Stomach (tissue), 9 donors: ENCODE results near the gene SCYGR8. TPM values are rescaled to one million over a fixed set of nuclear protein-coding genes. Genes with fewer than 3 reads are reported as not detected.

Source experiments
- DNase-seq, 2 donors: peaks; one replicate each; pipeline versions ENCODE4 v3.0.0 to v3.0.0-alpha.2; 2013 to 2019
- H3K27ac ChIP-seq, 5 donors: fragments of 200-600 bp in 4 of 5; sonication (generic) in 4 of 5; one replicate each; pipeline ENCODE4 v1.5.1; 2013 to 2019; ENCODE audit warnings: mild to moderate bottlenecking in 1 of 5, moderate library complexity in 1 of 5
- H3K27me3 ChIP-seq, 3 donors: fragments of 200-600 bp; sonication (generic); one replicate each; pipeline ENCODE4 v1.5.1; 2017 to 2019; ENCODE audit warnings: mixed run types in 1 of 3
- H3K36me3 ChIP-seq, 4 donors: fragments of 200-600 bp; sonication (generic); 1 replicate in 3 of 4; 2 replicates in 1 of 4; pipeline ENCODE4 v1.5.1; 2016 to 2019
- H3K4me1 ChIP-seq, 4 donors: fragments of 200-600 bp; sonication (generic); one replicate each; pipeline ENCODE4 v1.5.1; 2016 to 2019
- H3K4me3 ChIP-seq, 4 donors: fragments of 200-600 bp; sonication (generic) in 3 of 4; one replicate each; pipeline ENCODE4 v1.5.1; 2016 to 2019; ENCODE audit warnings: mild to moderate bottlenecking in 1 of 4
- H3K9me3 ChIP-seq, 4 donors: fragments of 200-600 bp; sonication (generic); one replicate each; pipeline ENCODE4 v1.5.1; 2016 to 2019
- EP300 ChIP-seq: sonication (generic); formaldehyde crosslinking; IDR thresholded peaks from one replicate; pipeline ENCODE4 v1.6.1; 2017; ENCODE audit warnings: antibody characterized with exemption
- POLR2A ChIP-seq, 4 donors: fragments of 450-650 bp; IDR thresholded peaks; one replicate each; pipeline ENCODE4 v1.6.1; 2016; ENCODE audit warnings: antibody characterized with exemption in 4 of 4, control low read depth in 2 of 4, mild to moderate bottlenecking in 1 of 4, moderate library complexity in 1 of 4
- POLR2AphosphoS5 ChIP-seq, 3 donors: sonication (generic); formaldehyde crosslinking; IDR thresholded peaks; one replicate each; pipeline ENCODE4 v1.6.1; 2016; ENCODE audit warnings: antibody characterized with exemption in 3 of 3
- WGBS, 5 donors: extraction: QIAGEN DNeasy Blood & Tissue Kit in 3 of 5; methylation state at CpG; one replicate each; pipeline versions ENCODE4 v1.1.5 to v1.1.7; 2013 to 2018; 5-methylcytosine and 5-hydroxymethylcytosine counted together
- intact Hi-C: fragments of 100-400 bp; cut with DNase I; formaldehyde crosslinking; loops from one replicate; pipeline ENCODE4 v1.15.1; 2023; ENCODE audit warnings: low total_unique reads
- polyA plus RNA-seq, 3 donors: library from polyadenylated mRNA; stranded (reverse); fragments of 200-250 nt; gene quantifications; one replicate each; pipeline ENCODE4 v1.2.3, GENCODE V29; 2013
- total RNA-seq, 5 donors: library from RNA; depleted of rRNA; stranded (reverse); fragments of >200 nt; gene quantifications; one replicate each; pipeline versions ENCODE4 v1.1.0 to v1.2.3, GENCODE V29; 2014 to 2016
- TF ChIP-seq, protein P1 (sequence below), 7 experiments: fragments of 450-650 bp in 4 of 7; fragments of 200-600 bp in 3 of 7; sonication (generic) in 3 of 7; IDR thresholded peaks; one replicate each; pipeline ENCODE4 v1.5.1; 2016 to 2019; ENCODE audit warnings: antibody characterized with exemption in 7 of 7, control low read depth in 2 of 7, mild to moderate bottlenecking in 1 of 7
- donor health status: healthy with polysubstance abuse.
- donor health status: Bipolar disorder and iron deficiency.
- donor health status: healthy.

Gene SCYGR8
- total and polyA plus RNA-seq, 8 donors = not detected

DNA sequence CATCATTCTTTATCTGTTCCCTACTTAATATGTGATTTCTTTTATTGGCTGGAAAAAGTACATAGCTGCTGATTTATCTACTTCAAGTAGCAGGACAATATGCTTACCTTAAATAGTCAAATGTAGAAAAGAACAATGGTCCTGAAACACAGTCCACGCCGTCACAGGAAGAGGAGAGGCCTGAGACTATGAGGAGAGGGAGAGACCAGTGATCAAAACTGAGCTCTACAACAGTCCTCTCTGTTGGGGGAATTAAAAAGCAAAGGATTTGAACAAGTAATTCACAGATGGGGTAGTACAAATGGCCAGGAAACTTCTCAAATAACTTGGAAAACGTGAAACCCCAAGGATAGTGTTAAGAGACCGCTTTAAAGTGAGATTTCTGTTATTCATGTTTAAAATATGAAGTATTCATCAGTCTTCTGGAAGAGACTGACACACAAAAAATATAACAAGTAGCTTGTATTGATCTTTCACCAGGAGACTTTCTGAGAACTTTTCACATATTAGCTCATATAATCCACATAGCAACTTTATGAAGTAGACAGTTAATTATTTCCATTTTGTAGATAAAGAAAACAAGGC, 20.2 kb downstream of the SCYGR8 start:
- H3K27ac ChIP-seq = no peak overlapping the region
- intact Hi-C loops = loop anchor here (5.0 to 10.0 kb wide), 2 partner anchors 104 to 361 kb away; no protein-coding TSS in a partner anchor
- no peak for TF ChIP-seq POLR2AphosphoS5 (IDR thresholded peaks at IDR 0.05)
- TF ChIP-seq, protein P1, sequence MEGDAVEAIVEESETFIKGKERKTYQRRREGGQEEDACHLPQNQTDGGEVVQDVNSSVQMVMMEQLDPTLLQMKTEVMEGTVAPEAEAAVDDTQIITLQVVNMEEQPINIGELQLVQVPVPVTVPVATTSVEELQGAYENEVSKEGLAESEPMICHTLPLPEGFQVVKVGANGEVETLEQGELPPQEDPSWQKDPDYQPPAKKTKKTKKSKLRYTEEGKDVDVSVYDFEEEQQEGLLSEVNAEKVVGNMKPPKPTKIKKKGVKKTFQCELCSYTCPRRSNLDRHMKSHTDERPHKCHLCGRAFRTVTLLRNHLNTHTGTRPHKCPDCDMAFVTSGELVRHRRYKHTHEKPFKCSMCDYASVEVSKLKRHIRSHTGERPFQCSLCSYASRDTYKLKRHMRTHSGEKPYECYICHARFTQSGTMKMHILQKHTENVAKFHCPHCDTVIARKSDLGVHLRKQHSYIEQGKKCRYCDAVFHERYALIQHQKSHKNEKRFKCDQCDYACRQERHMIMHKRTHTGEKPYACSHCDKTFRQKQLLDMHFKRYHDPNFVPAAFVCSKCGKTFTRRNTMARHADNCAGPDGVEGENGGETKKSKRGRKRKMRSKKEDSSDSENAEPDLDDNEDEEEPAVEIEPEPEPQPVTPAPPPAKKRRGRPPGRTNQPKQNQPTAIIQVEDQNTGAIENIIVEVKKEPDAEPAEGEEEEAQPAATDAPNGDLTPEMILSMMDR (IDR thresholded peaks at IDR 0.05) = no peak
- TF ChIP-seq POLR2A (IDR thresholded peaks at IDR 0.05) = no peak
- TF ChIP-seq EP300 = no peak

DNA sequence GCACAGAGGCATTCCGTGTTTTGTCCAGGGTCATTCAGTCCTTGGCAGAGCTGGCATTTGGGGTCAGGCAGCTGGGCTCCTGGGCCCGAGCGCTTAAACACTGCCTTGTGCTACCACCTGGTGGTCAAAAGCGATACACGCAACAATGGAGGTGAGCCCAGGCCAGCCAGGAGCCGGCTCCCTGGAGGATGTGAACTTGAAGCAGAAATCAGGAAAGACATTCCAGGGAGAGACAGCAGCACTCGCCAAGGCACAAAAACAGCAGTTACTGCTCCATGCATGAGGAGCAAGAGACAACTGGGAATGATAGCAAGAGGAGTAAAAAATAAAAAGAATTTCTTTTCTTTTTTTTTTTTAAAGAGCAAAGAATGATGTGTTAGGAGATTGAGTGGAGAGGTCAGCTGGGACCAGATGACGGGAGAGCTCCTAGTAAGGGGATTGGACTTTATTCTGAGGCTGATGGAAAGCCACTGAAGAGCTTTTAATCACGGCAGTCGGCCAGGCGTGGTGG, 20.7 kb downstream of the SCYGR8 start:
- no peaks in the 10 kb centered on the region for H3K9me3 ChIP-seq
- peak; percentile 85 to 91 for DNase-seq
- TF ChIP-seq, protein P1 (IDR thresholded peaks at IDR 0.05) = peak in 5 of 7 experiments; percentile 80 to 88 (median 82)
- no peak for TF ChIP-seq EP300
- TF ChIP-seq POLR2AphosphoS5 (IDR thresholded peaks at IDR 0.05) = peak in 1 of 3 donors; percentile 66
- 19 to 28% (median 25%) methylated on average over 11 of the region's 11 CpGs for whole genome bisulfite sequencing, 5 donors
- H3K27ac ChIP-seq = no peak overlapping the region
- peaks cover 0 to 9% (median 4%) of the 10 kb centered on the region in 4 donors for H3K4me1 ChIP-seq
- no peak overlapping the region for H3K4me3 ChIP-seq
- H3K36me3 ChIP-seq = no peaks in the 10 kb centered on the region
- no peaks in the 10 kb centered on the region for H3K27me3 ChIP-seq
- intact Hi-C loops = loop anchor here (5.0 to 10.0 kb wide), 2 partner anchors 104 to 362 kb away; no protein-coding TSS in a partner anchor

More for the DNA sequence above, 20.2 kb downstream of the SCYGR8 start:
- no peak for DNase-seq
- H3K27me3 ChIP-seq = no peaks in the 10 kb centered on the region
- no peaks in the 10 kb centered on the region for H3K36me3 ChIP-seq
- H3K9me3 ChIP-seq = no peaks in the 10 kb centered on the region
- no peak overlapping the region for H3K4me3 ChIP-seq
- 28 to 50% (median 44%) methylated on average over 4 of the region's 4 CpGs for WGBS, 5 donors
- H3K4me1 ChIP-seq = peaks cover 0 to 9% (median 4%) of the 10 kb centered on the region in 4 donors

DNA sequence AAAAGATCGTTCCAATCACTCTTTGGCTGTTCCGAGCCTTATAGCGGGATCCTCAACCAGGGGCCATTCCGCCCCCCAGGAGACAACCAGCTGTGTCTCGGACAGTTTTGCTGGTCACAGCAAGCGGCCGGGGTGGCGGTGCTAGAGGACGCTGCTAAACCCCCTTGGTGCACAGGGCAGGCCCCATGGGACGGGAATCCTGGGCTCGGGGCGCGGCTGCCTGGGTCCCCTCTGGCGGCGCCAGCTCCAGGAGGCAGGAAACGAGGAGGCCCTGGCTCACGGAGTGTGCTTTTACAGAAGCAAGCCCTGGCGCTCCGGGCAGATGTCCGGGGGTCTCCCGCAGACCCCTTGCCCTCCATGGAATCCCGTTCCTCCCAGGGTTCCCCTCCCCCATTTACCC, 22.1 kb downstream of the SCYGR8 start:
- Histone ChIP-seq H3K36me3 (no peaks in the 10 kb centered on the region), H3K4me3 (no peak overlapping the region), H3K27me3 (no peaks in the 10 kb centered on the region), H3K9me3 (no peaks in the 10 kb centered on the region), H3K4me1 (peaks cover 0 to 9% (median 2%) of the 10 kb centered on the region in 4 donors), H3K27ac (no peak overlapping the region)
- TF ChIP-seq EP300 = no peak
- TF ChIP-seq POLR2A (IDR thresholded peaks at IDR 0.05) = no peak
- no peak for TF ChIP-seq POLR2AphosphoS5 (IDR thresholded peaks at IDR 0.05)
- TF ChIP-seq, protein P1 (IDR thresholded peaks at IDR 0.05) = no peak
- DNase-seq = no peak
- WGBS, 5 donors = 84 to 97% (median 94%) methylated on average over 7 to 22 of the region's 22 CpGs
- intact Hi-C loops = loop anchor here (5.0 to 10.0 kb wide), 2 partner anchors 106 to 363 kb away; no protein-coding TSS in a partner anchor

DNA sequence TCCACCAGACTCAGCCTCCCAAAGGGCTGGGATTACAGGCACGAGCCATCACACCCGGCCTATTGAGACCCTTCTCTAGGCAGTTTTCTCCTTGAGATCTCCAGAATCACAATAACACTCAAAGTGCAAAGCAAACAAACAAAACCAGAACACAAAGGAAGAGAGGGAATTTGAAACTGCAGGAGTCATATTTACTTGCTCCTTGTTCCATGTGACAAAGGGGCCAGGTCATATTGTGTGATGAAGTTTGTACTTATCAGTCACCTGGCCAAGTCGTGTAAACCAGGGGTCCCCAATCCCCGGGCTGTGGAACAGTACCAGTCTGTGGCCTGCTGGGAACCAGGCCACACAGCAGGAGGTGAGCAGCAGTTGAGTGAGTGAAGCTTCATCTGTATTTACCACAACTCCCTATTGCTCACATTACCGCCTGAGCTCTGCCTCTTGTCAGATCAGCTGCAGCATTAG, 26.5 kb downstream of the SCYGR8 start:
- Histone ChIP-seq H3K36me3 (no peaks in the 10 kb centered on the region), H3K9me3 (no peaks in the 10 kb centered on the region), H3K27me3 (no peaks in the 10 kb centered on the region), H3K4me1 (no peaks in the 10 kb centered on the region), H3K4me3 (no peak overlapping the region), H3K27ac (no peak overlapping the region)
- TF ChIP-seq POLR2A (IDR thresholded peaks at IDR 0.05) (no peak), EP300 (no peak), POLR2AphosphoS5 (IDR thresholded peaks at IDR 0.05) (no peak)
- TF ChIP-seq, protein P1 (IDR thresholded peaks at IDR 0.05) = no peak
- intact Hi-C loops = no loop called here
- WGBS, 5 donors = 49 to 67% (median 54%) methylated on average over 5 of the region's 5 CpGs
- no peak for DNase-seq
